HCT116 (cell line): ENCODE measurements around the gene SULT1A2. TPM values are rescaled to one million over a fixed set of nuclear protein-coding genes. Genes with fewer than 3 reads are reported as not detected.
"Not testable (repeated sequence)": the region's sequence is repeated elsewhere in the genome, so short reads cannot be mapped to it uniquely, and the experiment has no call there.

Experiments
- ATAC-seq: fragments of 200-7000 bp; cut with Tn5 transposase; 2 replicates; pipeline ENCODE4 v1.9.1; 2020; ENCODE audit warnings: mild to moderate bottlenecking, moderate library complexity
- BruUV-seq: library from RNA; stranded (reverse); fragments of 400-500 nt; replicated peaks from 2 replicates; lab custom pipeline; 2021; lab: Mats Ljungman, UMichigan
- CTCF ChIA-PET: fragments of 300-600 bp; sonication (Branson Sonifier 250); formaldehyde crosslinking; loops from one replicate; lab custom pipeline; 2021; ENCODE audit warnings: antibody characterized with exemption; lab: Charles Lee
- POLR2A ChIA-PET: fragments of 300-600, 350-600 bp; sonication (Branson Sonifier 250); formaldehyde crosslinking; loops from one replicate; lab custom pipeline; 2021; ENCODE audit warnings: antibody characterized with exemption; lab: Charles Lee
- RAD21 ChIA-PET, 2 experiments: fragments of 300-600 bp; sonication (Branson Sonifier 250); formaldehyde crosslinking; loops; one replicate each; lab custom pipeline; 2023; ENCODE audit warnings: low total read pairs in 2 of 2; ENCODE audit not compliant: uncharacterized antibody in 2 of 2, unreplicated experiment in 2 of 2, low non-redundant PET in 1 of 2; lab: Charles Lee
- DNase-seq: peaks from one replicate; pipeline ENCODE4 v3.0.0-alpha.2; 2010; ENCODE audit warnings: low read depth, low spot score
- H2AFZ ChIP-seq: fragments of 200-600 bp; shearing (Covaris generic), sonication (generic); 2 replicates; pipeline ENCODE4 v1.6.1; 2017; ENCODE audit warnings: low read depth, mixed run types, mixed read lengths, antibody characterized with exemption, low read length; ENCODE audit not compliant: poor library complexity, severe bottlenecking
- H3K27ac ChIP-seq: 2 replicates; pipeline ENCODE4 v1.5.1; 2012; ENCODE audit warnings: low read depth, low read length
- H3K27me3 ChIP-seq: fragments of 200-600 bp; sonication (generic); 2 replicates; pipeline ENCODE4 v1.6.1; 2016; ENCODE audit warnings: mixed run types, low read length, mixed read lengths; ENCODE audit not compliant: insufficient read depth
- H3K36me3 ChIP-seq, 2 experiments: fragments of 200-500 bp in 1 of 2; fragments of 200-600 bp in 1 of 2; sonication (Bioruptor generic) in 1 of 2; sonication (generic) in 1 of 2; 2 replicates each; pipeline versions ENCODE4 v1.5.1 to v1.6.1; 2014 to 2016; ENCODE audit warnings: low read length in 2 of 2, inconsistent platforms in 1 of 2, mixed read lengths in 1 of 2, mixed run types in 1 of 2; ENCODE audit not compliant: insufficient read depth in 2 of 2, control insufficient read depth in 1 of 2
- H3K4me1 ChIP-seq, 2 experiments: fragments of 200-600 bp in 1 of 2; sonication (generic) in 1 of 2; 2 replicates each; pipeline versions ENCODE4 v1.5.1 to v1.6.1; 2012 to 2017; ENCODE audit warnings: low read length in 2 of 2, inconsistent platforms in 1 of 2, mild to moderate bottlenecking in 1 of 2, mixed read lengths in 1 of 2, mixed run types in 1 of 2, moderate library complexity in 1 of 2; ENCODE audit not compliant: insufficient read depth in 2 of 2, control insufficient read depth in 1 of 2
- H3K4me2 ChIP-seq: fragments of 200-600 bp; sonication (generic); 2 replicates; pipeline ENCODE4 v1.6.1; 2017; ENCODE audit warnings: mixed run types, low read length, mixed read lengths
- H3K4me3 ChIP-seq, 2 experiments: fragments of 200-600 bp in 1 of 2; sonication (generic) in 1 of 2; replicated peaks in 1 of 2; 2 replicates each; pipeline ENCODE4 v1.5.1; 2011 to 2016; ENCODE audit warnings: low read length in 2 of 2, control low read depth in 1 of 2, low read depth in 1 of 2, mild to moderate bottlenecking in 1 of 2, mixed read lengths in 1 of 2, mixed run types in 1 of 2
- H3K79me2 ChIP-seq: fragments of 200-600 bp; sonication (generic); 2 replicates; pipeline ENCODE4 v1.6.1; 2017; ENCODE audit warnings: mild to moderate bottlenecking, mixed run types, low read length, moderate library complexity, mixed read lengths; ENCODE audit not compliant: insufficient read depth
- H3K9ac ChIP-seq: fragments of 200-600 bp; sonication (generic); 2 replicates; pipeline ENCODE4 v1.6.1; 2016; ENCODE audit warnings: low read length, mixed read lengths
- H3K9me2 ChIP-seq: fragments of 200-600 bp; sonication (generic), shearing (Covaris generic); 2 replicates; pipeline ENCODE4 v1.6.1; 2017; ENCODE audit warnings: mixed run types, mild to moderate bottlenecking, moderate library complexity; ENCODE audit not compliant: insufficient read depth
- H3K9me3 ChIP-seq, 2 experiments: fragments of 200-500 bp in 1 of 2; fragments of 200-600 bp in 1 of 2; sonication (Bioruptor generic) in 1 of 2; sonication (generic) in 1 of 2; 2 replicates each; pipeline ENCODE4 v1.6.1; 2014 to 2017; ENCODE audit warnings: low read length in 2 of 2, mixed read lengths in 2 of 2, inconsistent platforms in 1 of 2, low read depth in 1 of 2, mild to moderate bottlenecking in 1 of 2, mixed run types in 1 of 2, moderate library complexity in 1 of 2; ENCODE audit not compliant: control insufficient read depth in 1 of 2, insufficient read depth in 1 of 2
- H4K20me1 ChIP-seq: fragments of 200-600 bp; sonication (generic), shearing (Covaris generic); 2 replicates; pipeline ENCODE4 v1.6.1; 2017; ENCODE audit warnings: mixed run types, mild to moderate bottlenecking, moderate library complexity; ENCODE audit not compliant: insufficient read depth
- ELF1 ChIP-seq: IDR thresholded peaks from 2 replicates; pipeline ENCODE4 v1.6.1; 2012; ENCODE audit warnings: low read depth, borderline replicate concordance
- EZH2 ChIP-seq: fragments of 200-600 bp; sonication (generic); IDR thresholded peaks from 2 replicates; pipeline ENCODE4 v1.6.1; 2017; ENCODE audit warnings: antibody characterized with exemption, mixed run types
- EZH2phosphoT487 ChIP-seq: fragments of 200-600 bp; IDR thresholded peaks from 2 replicates; pipeline ENCODE4 v1.6.1; 2018; ENCODE audit warnings: antibody characterized with exemption, borderline replicate concordance
- FOSL1 ChIP-seq: IDR thresholded peaks from 2 replicates; pipeline ENCODE4 v1.6.1; 2012; ENCODE audit warnings: low read depth
- POLR2A ChIP-seq: IDR thresholded peaks from 2 replicates; pipeline ENCODE4 v1.7.0; 2011; ENCODE audit warnings: borderline replicate concordance; ENCODE audit not compliant: insufficient read depth, insufficient read length; ENCODE audit errors: extremely low read depth
- ZNF274 ChIP-seq: fragments of 200-500 bp; sonication (Bioruptor generic); IDR thresholded peaks from 2 replicates; pipeline ENCODE4 v1.6.1; 2014; ENCODE audit warnings: mild to moderate bottlenecking, low read depth, low read length, inconsistent platforms
- intact Hi-C: fragments of 100-400 bp; cut with micrococcal nuclease; formaldehyde crosslinking; loops from 2 replicates; pipeline ENCODE4 v1.10.0; 2022
- total RNA-seq: library from RNA; stranded (reverse); gene quantifications from one replicate; pipeline ENCODE4 v1.2.1, GENCODE V29; 2021; ENCODE audit not compliant: unreplicated experiment
- TF ChIP-seq, protein P1 (sequence below), 3 experiments: fragments of 200-600 bp in 1 of 3; sonication (generic) in 1 of 3; IDR thresholded peaks in 2 of 3; conservative IDR thresholded peaks in 1 of 3; 2 replicates each; pipeline ENCODE4 v1.5.1; 2012 to 2017; ENCODE audit warnings: low read depth in 2 of 3, low read length in 2 of 3, antibody characterized with exemption in 1 of 3, borderline replicate concordance in 1 of 3, control low read depth in 1 of 3, mild to moderate bottlenecking in 1 of 3, mixed read lengths in 1 of 3, mixed run types in 1 of 3, moderate library complexity in 1 of 3; ENCODE audit not compliant: insufficient read depth in 1 of 3

The SULT1A2 gene
- total RNA-seq, 1 experiment from 2014 or later, result 1.9 TPM

DNA sequence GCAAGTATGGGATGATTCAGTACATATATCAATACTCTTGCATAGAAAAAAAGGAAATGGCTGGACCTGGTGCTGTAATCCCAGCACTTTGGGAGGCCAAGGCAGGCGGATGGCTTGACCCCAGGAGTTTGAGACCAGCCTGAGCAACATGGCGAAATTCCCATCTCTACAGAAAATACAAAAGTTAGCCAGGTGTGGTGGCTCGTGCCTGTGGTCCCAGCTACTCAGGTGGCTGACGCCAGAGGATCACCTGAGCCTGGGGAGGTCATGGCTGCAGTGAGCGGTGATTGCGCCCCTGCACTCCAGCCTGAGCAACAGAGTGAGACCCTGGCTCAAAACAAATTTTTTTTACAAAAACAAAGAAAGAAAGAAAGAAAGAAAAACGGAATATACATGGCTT lies 50.2 kb downstream of the SULT1A2 start:
- intact Hi-C loops, result loop anchor here (5.0 kb wide), 2 partner anchors 224 to 334 kb away; partner anchors contain the start of gene XPO6
- TF ChIP-seq ELF1, result no peak
- no peak for TF ChIP-seq ZNF274
- no peak for TF ChIP-seq EZH2phosphoT487
- TF ChIP-seq EZH2, result no peak
- TF ChIP-seq, protein P1, sequence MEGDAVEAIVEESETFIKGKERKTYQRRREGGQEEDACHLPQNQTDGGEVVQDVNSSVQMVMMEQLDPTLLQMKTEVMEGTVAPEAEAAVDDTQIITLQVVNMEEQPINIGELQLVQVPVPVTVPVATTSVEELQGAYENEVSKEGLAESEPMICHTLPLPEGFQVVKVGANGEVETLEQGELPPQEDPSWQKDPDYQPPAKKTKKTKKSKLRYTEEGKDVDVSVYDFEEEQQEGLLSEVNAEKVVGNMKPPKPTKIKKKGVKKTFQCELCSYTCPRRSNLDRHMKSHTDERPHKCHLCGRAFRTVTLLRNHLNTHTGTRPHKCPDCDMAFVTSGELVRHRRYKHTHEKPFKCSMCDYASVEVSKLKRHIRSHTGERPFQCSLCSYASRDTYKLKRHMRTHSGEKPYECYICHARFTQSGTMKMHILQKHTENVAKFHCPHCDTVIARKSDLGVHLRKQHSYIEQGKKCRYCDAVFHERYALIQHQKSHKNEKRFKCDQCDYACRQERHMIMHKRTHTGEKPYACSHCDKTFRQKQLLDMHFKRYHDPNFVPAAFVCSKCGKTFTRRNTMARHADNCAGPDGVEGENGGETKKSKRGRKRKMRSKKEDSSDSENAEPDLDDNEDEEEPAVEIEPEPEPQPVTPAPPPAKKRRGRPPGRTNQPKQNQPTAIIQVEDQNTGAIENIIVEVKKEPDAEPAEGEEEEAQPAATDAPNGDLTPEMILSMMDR (IDR thresholded peaks at IDR 0.05 in 2 of 3, conservative IDR thresholded peaks at IDR 0.05 in 1 of 3; ENCODE audit: borderline replicate concordance in 1 of 3, insufficient read depth in 1 of 3, low read depth in 2 of 3, low read length in 2 of 3), result no peak
- no peak for TF ChIP-seq FOSL1
- TF ChIP-seq POLR2A, result no peak
- RAD21 ChIA-PET, result no interaction called here
- peaks cover 0 to 3% of the 10 kb centered on the region in 2 experiments; a peak in 1 of 4 replicates for H3K4me1 ChIP-seq
- H3K36me3 ChIP-seq, result no peaks in the 10 kb centered on the region
- no peak overlapping the region for H3K9ac ChIP-seq
- H3K4me2 ChIP-seq, result no peak overlapping the region
- H3K4me3 ChIP-seq, result no peak overlapping the region
- H3K79me2 ChIP-seq, result no peaks in the 10 kb centered on the region
- no peaks in the 10 kb centered on the region for H3K27me3 ChIP-seq
- no peaks in the 10 kb centered on the region for H3K9me3 ChIP-seq
- no peaks in the 10 kb centered on the region for H3K9me2 ChIP-seq
- CTCF ChIA-PET, result no interaction called here
- no peaks in the 10 kb centered on the region for H4K20me1 ChIP-seq
- no peak overlapping the region for H2AFZ ChIP-seq
- ATAC-seq (no peak), DNase-seq (no peak)
- no peak overlapping the region for H3K27ac ChIP-seq
- no TSS peak for BruUV-seq
- POLR2A ChIA-PET, result no interaction called here

DNA sequence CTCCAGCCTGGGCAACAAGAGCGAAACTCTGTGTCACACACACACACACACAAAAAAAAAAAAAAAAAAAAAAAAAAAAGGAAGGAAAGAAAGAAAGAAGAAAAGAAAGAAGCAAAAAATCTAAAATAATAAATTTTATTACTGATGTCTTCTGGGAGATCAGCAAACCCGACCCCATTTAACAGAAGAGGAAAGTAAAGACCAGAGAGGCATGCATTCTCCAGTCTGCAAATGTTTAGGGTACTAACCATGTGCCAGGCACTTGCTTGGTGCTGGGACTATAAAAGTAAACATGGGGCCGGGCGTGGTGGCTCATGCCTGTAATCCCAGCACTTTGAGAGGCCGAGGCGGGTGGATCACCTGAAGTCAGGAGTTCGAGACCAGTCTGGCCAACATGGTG lies 50.9 kb downstream of the SULT1A2 start:
- ATAC-seq, result not testable (repeated sequence)

More for the DNA sequence above, 50.9 kb downstream of the SULT1A2 start:
- H3K9me2 ChIP-seq, H3K79me2 ChIP-seq, CTCF ChIA-PET, POLR2A ChIA-PET, H3K4me1 ChIP-seq, H3K36me3 ChIP-seq, H3K27ac ChIP-seq, H2AFZ ChIP-seq, H3K9me3 ChIP-seq, BruUV-seq, H3K27me3 ChIP-seq, H3K4me2 ChIP-seq, DNase-seq, H3K9ac ChIP-seq, H3K4me3 ChIP-seq, RAD21 ChIA-PET, H4K20me1 ChIP-seq: not testable (repeated sequence)
- intact Hi-C loops, result loop anchor here (5.0 kb wide), 2 partner anchors 224 to 334 kb away; partner anchors contain the start of gene XPO6
